ENCODE results near the gene SLC4A8.

GRCh38 chr12:51549637-51550036, 125.0 kb downstream of the SLC4A8 start:
- TF ChIP-seq CTCF (IDR thresholded peaks at IDR 0.05) (no peak), POLR2A (IDR thresholded peaks at IDR 0.05) (no peak)
